Effector memory CD8-positive, alpha-beta T cell (primary cell): ENCODE results near the gene HDAC8.
"Not testable (repeated sequence)": the region's sequence is repeated elsewhere in the genome, so short reads cannot be mapped to it uniquely, and the experiment has no call there.

Experiments
- ATAC-seq: fragments of 150-1000 bp; cut with Tn5 transposase; replicated peaks from 2 replicates; pipeline ENCODE4 v1.10.0; 2021; ENCODE audit warnings: mild to moderate bottlenecking, moderate library complexity
- DNase-seq, 3 experiments: peaks; one replicate each; pipeline ENCODE4 v3.0.0; 2021
- H3K27ac Mint-ChIP-seq, 2 donors: one replicate each; pipeline ENCODE4 v1.8.0; 2022; ENCODE audit warnings: mild to moderate bottlenecking in 2 of 2, mixed read lengths in 2 of 2, moderate library complexity in 2 of 2
- H3K27me3 Mint-ChIP-seq, 2 donors: one replicate each; pipeline ENCODE4 v1.8.0; 2022; ENCODE audit warnings: mixed read lengths in 2 of 2
- H3K36me3 Mint-ChIP-seq: one replicate; pipeline ENCODE4 v1.8.0; 2022; ENCODE audit warnings: mild to moderate bottlenecking, moderate library complexity, mixed read lengths; ENCODE audit not compliant: insufficient read depth
- H3K4me1 Mint-ChIP-seq, 2 donors: one replicate each; pipeline ENCODE4 v1.8.0; 2022; ENCODE audit warnings: low read depth in 2 of 2, mixed read lengths in 2 of 2
- H3K4me3 Mint-ChIP-seq, 2 donors: one replicate each; pipeline ENCODE4 v1.8.0; 2022; ENCODE audit warnings: mild to moderate bottlenecking in 2 of 2, mixed read lengths in 2 of 2, moderate library complexity in 2 of 2
- H3K9me3 Mint-ChIP-seq, 2 donors: one replicate each; pipeline ENCODE4 v1.8.0; 2022; ENCODE audit warnings: mixed read lengths in 2 of 2

The HDAC8 gene

GRCh38 chrX:72466493-72466892, 106.2 kb downstream of the HDAC8 start:
- H3K4me3 Mint-ChIP-seq: no peak overlapping the region
- H3K4me1 Mint-ChIP-seq: no peaks in the 10 kb centered on the region
- ATAC-seq: no peak
- no peak for DNase-seq
- H3K27ac Mint-ChIP-seq: no peak overlapping the region
- H3K27me3 Mint-ChIP-seq: no peaks in the 10 kb centered on the region
- H3K9me3 Mint-ChIP-seq: no peaks in the 10 kb centered on the region
- H3K36me3 Mint-ChIP-seq: no peaks in the 10 kb centered on the region

GRCh38 chrX:72465889-72466288, 106.8 kb downstream of the HDAC8 start:
- H3K9me3 Mint-ChIP-seq: no peaks in the 10 kb centered on the region
- DNase-seq (no peak), ATAC-seq (no peak)
- H3K4me1 Mint-ChIP-seq: no peaks in the 10 kb centered on the region
- H3K36me3 Mint-ChIP-seq: no peaks in the 10 kb centered on the region
- no peaks in the 10 kb centered on the region for H3K27me3 Mint-ChIP-seq
- no peak overlapping the region for H3K27ac Mint-ChIP-seq
- H3K4me3 Mint-ChIP-seq: no peak overlapping the region

DNA sequence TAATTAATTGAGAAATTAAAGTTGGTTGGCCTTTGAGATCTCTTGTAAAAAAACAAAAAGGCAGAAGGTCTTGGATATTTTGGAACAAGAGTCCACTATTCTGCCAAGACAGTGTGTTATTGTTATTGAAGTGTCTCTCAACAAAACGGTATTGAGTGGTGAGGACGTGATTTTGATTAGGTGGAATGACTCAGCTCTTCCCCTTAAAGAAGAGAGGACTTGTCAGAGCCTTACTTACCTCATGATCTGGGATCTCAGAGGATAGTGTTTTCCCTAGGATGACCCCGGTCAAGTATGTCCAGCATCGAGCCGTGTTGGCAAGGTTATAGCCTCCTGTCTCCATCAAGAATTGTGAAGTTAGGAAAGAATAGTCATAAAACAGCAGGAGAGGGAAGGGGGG, 110.9 kb downstream of the HDAC8 start:
- no peaks in the 10 kb centered on the region for H3K4me1 Mint-ChIP-seq
- H3K9me3 Mint-ChIP-seq: no peaks in the 10 kb centered on the region
- H3K4me3 Mint-ChIP-seq: no peak overlapping the region
- peaks cover 6% of the 10 kb centered on the region for H3K36me3 Mint-ChIP-seq
- ATAC-seq (no peak), DNase-seq (no peak)
- H3K27me3 Mint-ChIP-seq: no peaks in the 10 kb centered on the region
- H3K27ac Mint-ChIP-seq: peak overlapping the region in 1 of 2 donors; percentile 44

- DNase-seq (no peak), ATAC-seq (no peak)
- Mint-ChIP-seq H3K27ac (peak overlapping the region in 1 of 2 donors; percentile 44), H3K27me3 (no peaks in the 10 kb centered on the region), H3K36me3 (peaks cover 6% of the 10 kb centered on the region), H3K4me3 (no peak overlapping the region), H3K4me1 (no peaks in the 10 kb centered on the region), H3K9me3 (no peaks in the 10 kb centered on the region)
Observed at GRCh38 chrX:72461288-72461687, 111.4 kb downstream of the HDAC8 start.

GRCh38 chrX:72460715-72461114, 111.9 kb downstream of the HDAC8 start:
- peaks cover 6% of the 10 kb centered on the region for H3K36me3 Mint-ChIP-seq
- no peaks in the 10 kb centered on the region for H3K27me3 Mint-ChIP-seq
- ATAC-seq: no peak
- no peaks in the 10 kb centered on the region for H3K4me1 Mint-ChIP-seq
- no peak overlapping the region for H3K4me3 Mint-ChIP-seq
- no peaks in the 10 kb centered on the region for H3K9me3 Mint-ChIP-seq
- H3K27ac Mint-ChIP-seq: no peak overlapping the region
- DNase-seq: no peak

- H3K4me3 Mint-ChIP-seq, H3K36me3 Mint-ChIP-seq, DNase-seq, H3K4me1 Mint-ChIP-seq, H3K27me3 Mint-ChIP-seq, H3K27ac Mint-ChIP-seq, H3K9me3 Mint-ChIP-seq, ATAC-seq: not testable (repeated sequence)
Observed at GRCh38 chrX:72449034-72449433, 123.6 kb downstream of the HDAC8 start.

- not testable (repeated sequence) for H3K27me3 Mint-ChIP-seq, DNase-seq, H3K36me3 Mint-ChIP-seq, H3K4me3 Mint-ChIP-seq, ATAC-seq, H3K4me1 Mint-ChIP-seq, H3K27ac Mint-ChIP-seq
- H3K9me3 Mint-ChIP-seq: peaks cover 5 to 11% of the 10 kb centered on the region in 2 donors
Observed at GRCh38 chrX:72440764-72441163, 131.9 kb downstream of the HDAC8 start.

DNA sequence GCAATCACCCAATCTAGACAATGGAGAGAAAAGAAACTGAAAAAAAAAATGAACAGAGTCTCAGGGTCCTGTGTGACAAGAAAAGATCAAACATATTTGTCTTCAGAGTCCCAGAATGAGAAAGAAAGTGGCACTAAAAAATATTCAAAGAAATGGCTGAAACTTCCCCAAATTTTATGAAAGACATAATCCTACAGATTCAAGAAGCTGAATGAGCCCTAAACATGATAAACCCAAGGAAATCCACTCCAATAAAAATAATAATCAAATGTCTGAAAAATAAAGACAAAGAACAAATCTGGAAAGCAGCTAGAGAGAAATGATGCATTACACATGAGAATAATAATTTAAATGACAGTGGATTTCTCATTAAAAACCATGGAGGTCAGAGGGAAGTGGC, 136.6 kb downstream of the HDAC8 start:
- Mint-ChIP-seq H3K36me3 (peaks cover 3% of the 10 kb centered on the region), H3K27me3 (no peaks in the 10 kb centered on the region), H3K4me1 (peaks cover 0 to 2% of the 10 kb centered on the region in 2 donors), H3K27ac (no peak overlapping the region), H3K4me3 (no peak overlapping the region), H3K9me3 (peaks cover 5 to 16% of the 10 kb centered on the region in 2 donors)
- DNase-seq (no peak), ATAC-seq (no peak)

GRCh38 chrX:72430405-72430968, 142.2 kb downstream of the HDAC8 start:
- peaks cover 3% of the 10 kb centered on the region for H3K36me3 Mint-ChIP-seq
- no peak for ATAC-seq
- no peaks in the 10 kb centered on the region for H3K4me1 Mint-ChIP-seq
- H3K9me3 Mint-ChIP-seq: peaks cover 0 to 5% of the 10 kb centered on the region in 2 donors
- no peak overlapping the region for H3K4me3 Mint-ChIP-seq
- no peak for DNase-seq
- no peak overlapping the region for H3K27ac Mint-ChIP-seq
- H3K27me3 Mint-ChIP-seq: no peaks in the 10 kb centered on the region

- no peaks in the 10 kb centered on the region for H3K36me3 Mint-ChIP-seq
- no peak overlapping the region for H3K4me3 Mint-ChIP-seq
- no peaks in the 10 kb centered on the region for H3K4me1 Mint-ChIP-seq
- DNase-seq (no peak), ATAC-seq (no peak)
- no peak overlapping the region for H3K27ac Mint-ChIP-seq
- peaks cover 4 to 12% of the 10 kb centered on the region in 2 donors for H3K9me3 Mint-ChIP-seq
- H3K27me3 Mint-ChIP-seq: no peaks in the 10 kb centered on the region
Observed at GRCh38 chrX:72421797-72422196, 150.8 kb downstream of the HDAC8 start.

DNA sequence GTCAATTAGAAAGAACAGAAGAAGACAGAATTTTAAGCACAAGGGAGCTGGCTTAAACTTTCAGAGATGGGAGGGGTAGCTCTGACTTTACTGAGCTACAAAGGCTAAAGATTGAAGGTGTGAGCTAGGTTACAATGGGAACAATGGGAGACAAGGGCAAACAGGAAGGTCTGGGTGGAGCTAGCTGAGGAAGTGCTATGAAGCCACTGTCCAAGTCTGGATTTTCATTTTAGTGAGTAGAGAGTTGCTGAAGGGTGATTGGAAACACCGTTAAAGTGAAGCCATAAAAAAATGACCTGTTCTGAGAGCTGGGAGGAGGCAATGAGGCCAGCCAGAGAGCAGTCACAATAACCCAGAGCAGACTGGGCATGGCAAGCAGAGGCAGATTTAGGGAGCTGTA, 162.7 kb downstream of the HDAC8 start:
- no peaks in the 10 kb centered on the region for H3K36me3 Mint-ChIP-seq
- H3K27me3 Mint-ChIP-seq: no peaks in the 10 kb centered on the region
- no peaks in the 10 kb centered on the region for H3K9me3 Mint-ChIP-seq
- no peak overlapping the region for H3K4me3 Mint-ChIP-seq
- ATAC-seq (no peak), DNase-seq (no peak)
- H3K27ac Mint-ChIP-seq: no peak overlapping the region
- no peaks in the 10 kb centered on the region for H3K4me1 Mint-ChIP-seq

- Mint-ChIP-seq H3K9me3 (no peaks in the 10 kb centered on the region), H3K27ac (no peak overlapping the region), H3K4me3 (no peak overlapping the region), H3K27me3 (no peaks in the 10 kb centered on the region), H3K36me3 (no peaks in the 10 kb centered on the region), H3K4me1 (no peaks in the 10 kb centered on the region)
- ATAC-seq (no peak), DNase-seq (no peak)
Observed at GRCh38 chrX:72408885-72409284, 163.8 kb downstream of the HDAC8 start.

DNA sequence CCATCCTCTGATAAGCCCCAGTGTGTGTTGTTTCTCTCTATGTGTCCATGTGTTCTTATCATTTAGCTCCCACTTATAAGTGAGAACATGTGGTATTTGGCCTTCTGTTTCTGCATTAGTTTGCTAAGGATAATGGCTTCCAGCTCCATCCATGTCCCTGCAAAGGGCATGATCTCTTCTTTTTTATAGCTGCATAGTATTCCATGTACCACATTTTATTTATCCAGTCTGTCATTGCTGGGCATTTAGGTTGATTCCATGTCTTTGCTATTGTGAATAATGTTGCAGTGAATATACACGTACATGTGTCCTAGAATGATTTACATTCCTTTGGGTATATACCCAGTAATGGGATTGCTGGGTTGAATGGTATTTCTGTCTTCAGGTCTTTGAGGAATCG, 167.5 kb downstream of the HDAC8 start:
- H3K27ac Mint-ChIP-seq, H3K9me3 Mint-ChIP-seq, H3K4me3 Mint-ChIP-seq, H3K27me3 Mint-ChIP-seq, DNase-seq, H3K36me3 Mint-ChIP-seq, H3K4me1 Mint-ChIP-seq, ATAC-seq: not testable (repeated sequence)

GRCh38 chrX:72402614-72403013, 170.0 kb downstream of the HDAC8 start:
- Mint-ChIP-seq H3K27ac (no peak overlapping the region), H3K27me3 (no peaks in the 10 kb centered on the region), H3K4me3 (no peak overlapping the region), H3K4me1 (no peaks in the 10 kb centered on the region), H3K9me3 (no peaks in the 10 kb centered on the region), H3K36me3 (peaks cover 3% of the 10 kb centered on the region)
- no peak for DNase-seq
- ATAC-seq: no peak

GRCh38 chrX:72399816-72400215, 172.8 kb downstream of the HDAC8 start:
- H3K27ac Mint-ChIP-seq: no peak overlapping the region
- H3K36me3 Mint-ChIP-seq: peaks cover 3% of the 10 kb centered on the region
- no peak overlapping the region for H3K4me3 Mint-ChIP-seq
- H3K4me1 Mint-ChIP-seq: no peaks in the 10 kb centered on the region
- no peak for DNase-seq
- no peak for ATAC-seq
- H3K9me3 Mint-ChIP-seq: no peaks in the 10 kb centered on the region
- no peaks in the 10 kb centered on the region for H3K27me3 Mint-ChIP-seq
